AG04449 (cell line): ENCODE measurements around the gene ACBD3.

Experiments used
- CTCF ChIA-PET: fragments of 350-600 bp; formaldehyde crosslinking; extraction: SDS; loops from one replicate; lab custom pipeline; 2021; ENCODE audit warnings: antibody characterized with exemption; lab: Yijun Ruan, JAX
- POLR2A ChIA-PET: fragments of 400-600, 350-600 bp; formaldehyde crosslinking; extraction: SDS; loops from one replicate; lab custom pipeline; 2020; ENCODE audit warnings: antibody characterized with exemption, inconsistent platforms; lab: Yijun Ruan, JAX
- DNase-seq: peaks from one replicate; pipeline ENCODE4 v3.0.0-alpha.2; 2010; ENCODE audit warnings: low read depth, low spot score
- H3K4me3 ChIP-seq: 2 replicates; pipeline ENCODE4 v1.5.1; 2011; ENCODE audit warnings: low read depth, mild to moderate bottlenecking, control low read depth, low read length
- TF ChIP-seq, protein P1 (sequence below): IDR thresholded peaks from one replicate; pipeline ENCODE4 v1.5.1; 2011; ENCODE audit warnings: mild to moderate bottlenecking, moderate library complexity, low read length, control low read depth, inconsistent platforms; ENCODE audit not compliant: insufficient read depth; ENCODE audit errors: missing control alignments

The ACBD3 gene

DNA sequence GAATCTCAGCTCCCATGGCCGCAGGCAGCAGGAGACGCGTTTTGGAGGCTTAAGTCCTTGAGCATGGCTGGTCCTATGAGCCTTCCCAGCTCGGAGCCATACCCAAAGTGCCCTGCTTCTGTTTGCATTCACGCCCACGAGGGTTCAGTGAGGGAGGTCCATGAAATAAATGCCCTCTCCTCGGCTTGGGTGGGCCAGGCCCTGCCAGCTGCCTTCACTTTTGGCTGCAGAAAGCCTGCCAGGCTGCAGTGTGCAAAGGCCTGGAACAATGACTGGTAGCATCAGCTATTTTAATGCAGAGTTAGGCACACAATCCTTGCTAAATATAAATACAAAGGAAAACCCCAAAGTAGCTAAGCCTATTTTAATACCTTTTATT, 74.7 kb downstream of the ACBD3 start:
- H3K4me3 ChIP-seq: no peak overlapping the region
- TF ChIP-seq, protein P1, sequence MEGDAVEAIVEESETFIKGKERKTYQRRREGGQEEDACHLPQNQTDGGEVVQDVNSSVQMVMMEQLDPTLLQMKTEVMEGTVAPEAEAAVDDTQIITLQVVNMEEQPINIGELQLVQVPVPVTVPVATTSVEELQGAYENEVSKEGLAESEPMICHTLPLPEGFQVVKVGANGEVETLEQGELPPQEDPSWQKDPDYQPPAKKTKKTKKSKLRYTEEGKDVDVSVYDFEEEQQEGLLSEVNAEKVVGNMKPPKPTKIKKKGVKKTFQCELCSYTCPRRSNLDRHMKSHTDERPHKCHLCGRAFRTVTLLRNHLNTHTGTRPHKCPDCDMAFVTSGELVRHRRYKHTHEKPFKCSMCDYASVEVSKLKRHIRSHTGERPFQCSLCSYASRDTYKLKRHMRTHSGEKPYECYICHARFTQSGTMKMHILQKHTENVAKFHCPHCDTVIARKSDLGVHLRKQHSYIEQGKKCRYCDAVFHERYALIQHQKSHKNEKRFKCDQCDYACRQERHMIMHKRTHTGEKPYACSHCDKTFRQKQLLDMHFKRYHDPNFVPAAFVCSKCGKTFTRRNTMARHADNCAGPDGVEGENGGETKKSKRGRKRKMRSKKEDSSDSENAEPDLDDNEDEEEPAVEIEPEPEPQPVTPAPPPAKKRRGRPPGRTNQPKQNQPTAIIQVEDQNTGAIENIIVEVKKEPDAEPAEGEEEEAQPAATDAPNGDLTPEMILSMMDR: no peak
- ChIA-PET POLR2A (no interaction called here), CTCF (interaction anchor here (4.8 to 6.9 kb wide), 3 partner anchors 8 to 46 kb away, joined by 27 to 85 read pairs (median 47); no protein-coding TSS in a partner anchor)
- no peak for DNase-seq

DNA sequence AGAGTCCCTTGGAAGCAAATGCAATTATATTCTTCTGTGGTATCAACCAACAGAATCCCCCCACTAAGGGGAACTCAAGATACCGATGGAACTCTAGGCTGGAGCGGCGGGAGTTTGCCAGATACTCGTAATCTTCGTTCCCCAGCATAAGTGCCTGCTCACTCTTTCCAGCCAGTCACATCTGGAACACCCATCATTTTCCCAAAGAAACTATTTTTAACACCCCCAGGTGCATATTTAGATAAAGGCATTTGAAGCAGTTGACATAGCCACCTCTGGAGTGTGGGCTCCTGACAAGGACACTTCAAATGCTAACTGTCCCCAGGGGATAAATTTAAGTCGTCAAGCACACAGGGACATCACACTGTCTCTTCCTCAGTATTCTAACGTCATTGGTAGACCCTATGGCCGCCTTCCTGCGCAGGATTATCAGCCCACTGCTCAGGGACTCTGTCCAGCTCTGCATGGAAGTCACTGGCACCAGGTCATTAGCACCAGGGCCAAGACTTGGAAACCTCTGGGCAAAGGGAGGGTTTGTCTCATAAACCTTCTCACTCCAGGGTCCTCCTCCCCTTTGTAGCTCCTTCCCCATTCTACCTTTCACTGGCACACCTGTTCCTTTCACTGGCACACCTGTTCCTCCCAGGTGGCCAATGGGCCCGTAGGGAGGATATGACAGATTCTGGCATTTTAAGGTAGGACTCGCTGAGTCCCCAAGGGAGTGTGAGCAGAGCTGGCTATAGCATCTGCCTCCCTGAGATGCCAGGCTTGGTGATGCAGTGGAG, 75.3 kb downstream of the ACBD3 start:
- DNase-seq: no peak
- peak overlapping the region; percentile 56 for H3K4me3 ChIP-seq
- ChIA-PET CTCF (interaction anchor here (0.8 to 6.9 kb wide), 5 partner anchors 9 to 46 kb away, joined by 3 to 85 read pairs (median 27); no protein-coding TSS in a partner anchor), POLR2A (interaction anchor here (1.2 kb wide), 2 partner anchors 28 to 46 kb away, joined by 3 to 4 read pairs; no protein-coding TSS in a partner anchor)
- TF ChIP-seq, protein P1: no peak

DNA sequence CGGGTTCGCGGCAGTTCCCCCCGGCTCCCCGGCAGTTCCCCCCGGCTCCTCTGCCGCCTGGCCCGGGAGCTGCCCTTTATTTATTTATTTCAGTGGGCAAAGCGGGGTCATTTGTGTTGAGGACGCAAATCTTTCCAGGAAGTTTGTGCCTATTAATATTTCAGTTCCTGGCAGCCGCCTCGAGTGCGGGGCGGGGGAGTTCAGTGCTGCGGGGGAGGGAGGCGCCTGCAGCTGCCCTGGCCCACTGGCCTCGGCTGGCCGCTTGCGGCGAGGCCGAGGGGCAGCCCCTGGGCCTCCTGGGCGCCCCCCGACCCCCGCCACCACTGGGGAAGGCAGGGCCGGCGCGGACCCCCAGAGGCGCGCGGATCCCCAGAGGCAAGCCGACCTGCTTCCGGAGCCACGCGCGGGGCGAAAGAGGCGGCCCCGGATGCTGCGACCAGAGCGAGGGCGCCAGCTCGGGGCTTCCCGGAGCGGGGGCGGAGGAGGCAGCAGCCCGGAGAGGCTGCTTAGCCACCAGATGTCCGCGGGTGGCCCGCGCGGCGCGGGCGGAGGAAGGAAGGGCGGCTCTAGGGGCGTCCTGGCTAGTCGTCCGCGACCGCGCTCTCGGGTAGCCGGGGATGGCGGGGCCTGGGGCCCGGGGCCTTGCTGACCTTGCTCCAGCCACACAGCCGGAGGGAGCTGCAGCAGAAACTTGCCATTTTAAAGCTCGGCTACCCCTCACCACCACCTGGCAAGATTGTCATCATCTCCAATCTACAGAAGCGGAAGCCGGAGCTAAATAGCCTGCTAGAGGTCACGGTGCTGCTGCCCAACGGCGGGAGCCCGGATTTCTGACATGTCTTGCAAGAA, 76.1 kb downstream of the ACBD3 start:
- TF ChIP-seq, protein P1: no peak
- no peak for DNase-seq
- H3K4me3 ChIP-seq: peak overlapping the region; percentile 56
- ChIA-PET CTCF (interaction anchor here (0.8 to 6.9 kb wide), 7 partner anchors 9 to 236 kb away, joined by 3 to 85 read pairs (median 8); no protein-coding TSS in a partner anchor), POLR2A (interaction anchor here (1.2 kb wide), 2 partner anchors 27 to 45 kb away, joined by 3 to 4 read pairs; no protein-coding TSS in a partner anchor)

DNA sequence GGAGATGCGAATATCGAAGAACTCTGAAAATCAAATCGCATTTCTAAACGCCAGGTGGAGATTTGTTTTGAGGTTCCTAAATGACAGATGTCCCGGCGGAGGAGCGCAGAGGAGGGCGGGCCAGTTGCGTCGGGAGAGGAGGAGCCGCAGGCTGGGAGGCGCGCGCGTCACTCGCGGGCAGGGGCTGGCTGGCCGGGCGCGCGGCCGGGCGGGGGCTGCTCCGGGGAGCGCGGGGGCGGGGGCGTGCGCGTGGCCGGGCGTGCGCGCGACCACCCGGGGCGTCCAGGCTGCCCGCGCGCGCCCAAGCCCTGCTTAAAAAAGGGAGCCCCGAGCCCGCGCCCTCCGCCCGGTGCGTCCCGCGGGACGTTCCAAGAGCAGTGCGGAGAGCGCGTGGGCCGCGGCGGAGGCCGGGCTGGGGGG, 76.7 kb downstream of the ACBD3 start:
- DNase-seq: no peak
- TF ChIP-seq, protein P1: no peak
- peak overlapping the region; percentile 56 for H3K4me3 ChIP-seq
- POLR2A ChIA-PET: interaction anchor here (1.2 kb wide), 2 partner anchors 26 to 45 kb away, joined by 3 to 4 read pairs; no protein-coding TSS in a partner anchor
- CTCF ChIA-PET: interaction anchor here (1.2 to 6.9 kb wide), 6 partner anchors 10 to 236 kb away, joined by 3 to 85 read pairs (median 18); no protein-coding TSS in a partner anchor

DNA sequence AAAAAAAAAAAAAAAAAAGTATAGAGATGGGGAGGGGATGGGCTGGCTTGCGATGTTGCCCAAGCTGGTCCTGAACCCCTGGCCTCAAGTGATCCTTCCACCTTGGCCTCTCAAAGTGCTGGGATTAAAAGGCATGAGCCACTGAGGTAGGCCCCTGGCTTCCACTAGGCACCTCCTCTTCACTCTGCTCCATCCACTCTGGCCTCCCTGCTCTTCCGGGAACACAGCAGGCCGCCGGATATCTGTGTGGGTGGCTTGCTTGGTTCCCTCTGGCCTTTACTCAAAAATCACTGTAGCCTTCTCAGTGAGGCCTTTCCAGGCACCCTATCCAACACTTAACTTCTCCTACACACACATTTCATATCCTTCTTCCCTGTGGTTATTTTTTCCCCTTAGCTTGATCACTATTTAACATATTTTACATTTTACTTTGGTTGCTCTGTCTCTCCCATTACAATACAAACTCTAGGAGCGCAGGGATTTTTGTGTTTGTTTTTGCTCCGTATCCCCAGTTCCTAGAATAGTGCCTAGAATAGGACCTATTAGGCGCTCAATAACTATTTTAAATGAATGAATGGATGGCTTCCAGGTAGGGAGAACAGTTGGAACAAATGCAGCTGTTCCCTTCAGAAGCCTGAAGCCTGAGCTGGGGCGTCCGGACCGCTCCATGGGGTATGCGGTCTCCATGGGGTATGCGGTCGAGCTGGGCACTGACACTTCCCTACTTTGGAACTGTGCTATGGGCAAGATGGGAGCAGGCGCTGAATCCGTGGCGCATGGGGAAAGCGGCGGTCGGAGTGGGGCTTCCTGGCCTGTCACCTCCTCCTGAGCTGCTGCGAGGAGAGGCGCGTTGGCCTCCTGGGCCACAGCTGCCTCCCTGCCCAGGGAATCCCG, 77.4 kb downstream of the ACBD3 start:
- CTCF ChIA-PET: interaction anchor here (0.9 to 6.9 kb wide), 6 partner anchors 11 to 237 kb away, joined by 3 to 85 read pairs (median 18); no protein-coding TSS in a partner anchor
- peak overlapping the region; percentile 56 for H3K4me3 ChIP-seq
- no peak for DNase-seq
- POLR2A ChIA-PET: no interaction called here
- TF ChIP-seq, protein P1: no peak
